ENCODE results near the gene SIDT1.

DNA sequence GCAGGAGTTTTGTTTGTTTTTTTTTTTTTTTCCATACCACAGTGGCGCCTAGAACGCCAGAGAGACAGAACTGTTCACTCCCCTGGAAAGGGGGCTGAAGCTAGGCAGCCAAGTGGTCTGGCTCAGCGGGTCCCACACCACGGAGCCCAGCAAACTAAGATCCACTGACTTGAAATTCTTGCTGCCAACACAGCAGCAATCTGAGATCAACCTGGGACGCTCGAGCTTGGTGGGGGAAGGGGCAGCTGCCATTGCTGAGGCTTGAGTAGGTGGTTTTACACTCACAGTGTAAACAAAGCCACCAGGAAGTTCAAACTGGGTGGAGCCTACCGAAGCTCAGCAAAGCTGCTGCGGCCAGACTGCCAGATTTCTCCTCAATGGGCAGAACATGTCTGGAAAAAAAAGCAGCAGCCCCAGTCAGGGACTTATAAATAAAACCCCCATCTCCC, 47.2 kb upstream of the SIDT1 start:
- TF ChIP-seq CTCF (IDR thresholded peaks at IDR 0.05; ENCODE audit: insufficient read depth, low read depth, low read length) = no peak
- no peak for TF ChIP-seq EZH2 (IDR thresholded peaks at IDR 0.05; ENCODE audit: insufficient read depth, low read length)
